ENCODE measurements around the gene WDR4.
"Not testable (repeated sequence)": the region's sequence is repeated elsewhere in the genome, so short reads cannot be mapped to it uniquely, and the experiment has no call there.

Gene WDR4, protein sequence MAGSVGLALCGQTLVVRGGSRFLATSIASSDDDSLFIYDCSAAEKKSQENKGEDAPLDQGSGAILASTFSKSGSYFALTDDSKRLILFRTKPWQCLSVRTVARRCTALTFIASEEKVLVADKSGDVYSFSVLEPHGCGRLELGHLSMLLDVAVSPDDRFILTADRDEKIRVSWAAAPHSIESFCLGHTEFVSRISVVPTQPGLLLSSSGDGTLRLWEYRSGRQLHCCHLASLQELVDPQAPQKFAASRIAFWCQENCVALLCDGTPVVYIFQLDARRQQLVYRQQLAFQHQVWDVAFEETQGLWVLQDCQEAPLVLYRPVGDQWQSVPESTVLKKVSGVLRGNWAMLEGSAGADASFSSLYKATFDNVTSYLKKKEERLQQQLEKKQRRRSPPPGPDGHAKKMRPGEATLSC

DNA sequence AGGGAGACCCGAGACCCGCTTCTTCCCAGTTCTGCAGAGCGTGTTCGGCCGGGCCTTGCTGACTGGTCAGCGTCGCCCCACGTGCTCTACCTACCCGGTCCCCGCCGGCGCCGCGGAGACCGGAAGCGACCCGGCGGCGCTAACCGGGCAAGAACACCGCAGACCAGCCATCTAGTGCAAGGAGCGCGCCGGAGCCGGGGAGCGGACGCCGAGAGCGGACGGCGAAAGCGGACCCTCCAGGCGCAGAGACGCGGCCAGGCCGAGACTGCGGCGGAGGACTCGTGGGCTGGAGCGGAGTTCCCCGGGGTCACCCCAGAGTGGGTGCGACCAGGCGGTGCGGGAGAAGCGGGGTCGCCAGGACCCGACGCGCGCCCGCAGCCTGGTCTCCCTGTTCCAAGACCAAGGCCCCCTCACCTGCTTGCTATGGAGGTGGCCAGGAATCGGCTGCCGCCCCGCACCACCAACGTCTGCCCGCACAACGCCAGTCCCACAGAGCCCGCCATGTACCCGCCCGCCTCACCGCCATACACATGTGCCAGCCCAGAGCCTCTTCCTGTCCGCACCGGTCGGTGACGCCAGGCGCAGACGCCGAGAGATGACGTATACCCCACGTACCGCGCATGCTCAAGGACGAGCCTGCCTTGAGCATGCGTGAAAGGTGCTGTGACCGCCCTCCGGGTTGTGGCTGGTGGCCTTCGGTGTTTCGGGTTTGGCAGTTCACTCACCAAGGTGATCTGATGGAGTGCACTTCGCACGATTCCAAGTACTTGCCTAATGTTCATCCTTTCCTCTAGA is at the start of gene WDR4:
Gene WDR4, minus strand, starts transcription at position 547 of the 795 bp plus-strand sequence. Its CDS starts 44 bp downstream, at position 503.
- in situ Hi-C loops (cut with MboI; ENCODE audit: low sequenced_read_pairs) = no loop called here

DNA sequence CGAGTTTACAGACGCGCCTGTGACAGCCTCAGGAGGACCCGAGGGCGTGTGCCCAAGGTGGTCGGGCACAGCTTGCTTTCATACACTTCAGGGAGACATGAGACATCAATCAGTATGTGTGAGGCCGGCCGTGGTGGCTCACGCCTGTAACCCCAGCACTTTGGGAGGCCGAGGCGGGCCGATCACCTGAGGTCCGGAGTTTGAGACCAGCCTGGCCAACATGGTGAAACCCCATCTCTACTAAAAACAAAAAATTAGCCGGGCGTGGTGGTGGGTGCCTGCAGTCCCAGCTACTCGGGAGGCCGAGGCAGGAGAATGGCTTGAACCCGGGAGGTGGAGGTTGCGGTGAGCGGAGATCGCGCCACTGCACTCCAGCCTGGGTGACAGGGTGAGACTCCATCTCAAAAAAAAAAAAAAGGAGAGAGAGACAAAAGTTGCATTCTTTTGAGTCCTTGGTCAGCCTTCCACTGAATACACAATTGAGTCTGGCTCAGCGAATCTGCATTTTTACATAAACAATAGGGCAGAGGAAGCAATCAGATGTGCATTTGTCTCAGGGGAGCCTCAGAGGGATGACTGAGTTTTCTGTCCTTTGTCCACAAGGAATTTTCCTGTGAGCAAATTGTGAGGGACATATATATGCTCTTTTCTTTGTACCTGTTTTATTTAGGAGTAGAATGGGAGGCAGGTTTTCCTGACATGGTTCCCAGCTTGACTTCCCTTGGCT is 48.3 kb upstream of the WDR4 start:
- in situ Hi-C loops (cut with MboI; ENCODE audit: low sequenced_read_pairs) = not testable (repeated sequence)

DNA sequence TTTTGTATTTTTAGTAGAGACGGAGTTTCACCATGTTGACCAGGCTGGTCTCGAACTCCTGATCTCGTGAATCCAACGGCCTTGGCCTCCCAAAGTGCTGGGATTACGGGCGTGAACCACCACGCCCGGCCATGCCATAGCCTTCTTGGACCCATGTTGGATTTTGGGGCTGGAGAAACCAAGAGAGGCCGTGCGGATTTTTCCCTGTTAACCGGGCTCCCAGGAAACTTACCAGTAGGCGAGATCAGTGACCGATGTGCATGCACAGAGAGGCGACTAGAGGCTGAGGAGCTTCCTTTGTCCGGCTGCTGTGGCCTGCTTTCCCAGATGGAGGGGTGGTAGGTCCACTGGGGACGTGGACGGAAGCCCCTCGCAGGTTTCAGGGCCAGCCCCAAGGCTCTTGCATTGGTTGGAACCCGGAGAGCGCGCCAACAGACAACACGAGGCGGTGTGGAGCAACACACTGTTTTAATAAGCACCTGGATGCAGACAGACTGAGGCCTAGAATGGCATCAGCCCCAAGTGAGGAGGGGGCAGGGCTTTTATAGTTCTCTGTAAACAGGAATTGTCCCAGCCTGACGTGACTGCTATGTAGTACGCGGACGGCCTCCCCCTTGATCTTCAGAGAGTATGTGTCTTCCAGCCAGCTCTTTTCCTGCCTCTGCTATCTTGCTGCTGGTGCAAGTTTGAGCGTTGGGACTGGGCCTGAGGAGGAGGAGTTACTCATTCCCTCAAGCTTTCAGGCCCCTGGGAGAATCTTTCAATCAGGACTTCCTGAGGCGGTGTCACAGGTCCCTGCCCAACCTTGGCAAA is 46.0 kb upstream of the WDR4 start, which contains the start of gene ERVH48-1:
Gene ERVH48-1, minus strand, starts transcription at position 517 of the 813 bp plus-strand sequence. CDS start 6,624 bp downstream, outside the sequence.
- in situ Hi-C loops (cut with MboI; ENCODE audit: low sequenced_read_pairs) = no loop called here

DNA sequence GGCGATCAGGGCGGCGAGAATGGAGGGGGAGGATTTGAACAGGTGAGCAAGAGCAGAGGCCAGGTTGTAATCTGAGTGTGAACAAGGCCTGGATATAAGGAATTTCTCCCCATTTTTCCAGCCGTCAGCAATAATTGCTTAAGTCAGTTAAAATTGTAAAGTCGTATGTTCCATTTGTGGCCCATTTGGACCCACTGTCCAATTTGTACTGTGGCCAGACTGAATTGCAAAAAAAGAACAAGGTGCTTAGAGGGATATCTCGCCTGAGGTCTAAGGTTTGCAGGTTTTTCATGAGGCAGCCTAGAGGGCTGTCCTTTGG is 45.1 kb upstream of the WDR4 start:
- in situ Hi-C loops (cut with MboI; ENCODE audit: low sequenced_read_pairs) = no loop called here

GRCh38 chr21:42923553-42924432 is 44.5 kb upstream of the WDR4 start:
- in situ Hi-C loops (cut with MboI; ENCODE audit: low sequenced_read_pairs) = no loop called here

- in situ Hi-C loops (cut with MboI; ENCODE audit: low sequenced_read_pairs) = no loop called here
Observed at GRCh38 chr21:42922918-42923317, 43.6 kb upstream of the WDR4 start.

- in situ Hi-C loops (cut with MboI; ENCODE audit: low sequenced_read_pairs) = no loop called here
Observed at GRCh38 chr21:42921927-42922326, 42.6 kb upstream of the WDR4 start.

DNA sequence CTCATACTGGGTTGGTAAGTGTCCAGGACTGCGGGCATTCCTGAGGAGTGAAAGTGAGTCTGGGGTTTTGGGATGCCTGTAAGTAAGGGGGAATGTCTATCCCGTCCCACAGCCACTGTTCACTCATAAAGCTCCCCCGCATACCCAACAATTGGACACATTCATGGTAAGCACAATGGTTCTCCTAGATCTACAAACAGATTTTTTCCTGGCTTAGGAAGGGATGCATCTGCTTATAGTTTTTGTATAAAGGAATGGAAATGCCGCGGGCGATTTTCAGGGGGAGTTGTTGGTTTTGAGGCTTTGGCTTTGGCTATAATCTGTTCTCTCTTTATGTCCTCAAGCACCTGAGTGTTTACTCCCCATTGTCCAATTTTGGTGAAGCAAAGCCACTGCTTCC is 39.0 kb upstream of the WDR4 start:
- in situ Hi-C loops (cut with MboI; ENCODE audit: low sequenced_read_pairs) = no loop called here

DNA sequence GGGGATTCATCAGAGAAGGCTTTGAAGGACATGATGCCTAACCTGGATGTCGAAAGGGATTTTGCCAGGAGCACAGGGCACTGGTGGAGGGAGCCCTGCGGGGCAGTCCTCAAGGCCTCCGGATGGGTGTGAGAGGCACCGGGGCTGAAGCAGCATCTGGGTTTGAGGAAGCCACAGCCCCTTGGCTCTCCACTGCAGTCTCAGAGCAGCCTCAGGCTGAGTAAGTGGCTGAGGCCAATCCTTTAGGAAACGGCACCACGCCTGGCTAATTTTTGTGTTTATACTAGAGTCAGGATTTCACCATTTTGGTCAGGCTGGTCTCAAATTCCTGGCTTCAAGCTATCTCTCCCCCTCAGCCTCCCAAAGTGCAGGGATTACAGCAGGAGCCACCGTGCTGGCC is 34.1 kb upstream of the WDR4 start:
- in situ Hi-C loops (cut with MboI; ENCODE audit: low sequenced_read_pairs) = no loop called here

- in situ Hi-C loops (cut with MboI; ENCODE audit: low sequenced_read_pairs) = not testable (repeated sequence)
Observed at GRCh38 chr21:42911920-42912319, 32.6 kb upstream of the WDR4 start.

GRCh38 chr21:42908484-42908883 is 29.1 kb upstream of the WDR4 start:
- in situ Hi-C loops (cut with MboI; ENCODE audit: low sequenced_read_pairs) = not testable (repeated sequence)

GRCh38 chr21:42906233-42906632 is 26.9 kb upstream of the WDR4 start:
- in situ Hi-C loops (cut with MboI; ENCODE audit: low sequenced_read_pairs) = no loop called here

GRCh38 chr21:42905195-42905594 is 25.9 kb upstream of the WDR4 start:
- in situ Hi-C loops (cut with MboI; ENCODE audit: low sequenced_read_pairs) = no loop called here

DNA sequence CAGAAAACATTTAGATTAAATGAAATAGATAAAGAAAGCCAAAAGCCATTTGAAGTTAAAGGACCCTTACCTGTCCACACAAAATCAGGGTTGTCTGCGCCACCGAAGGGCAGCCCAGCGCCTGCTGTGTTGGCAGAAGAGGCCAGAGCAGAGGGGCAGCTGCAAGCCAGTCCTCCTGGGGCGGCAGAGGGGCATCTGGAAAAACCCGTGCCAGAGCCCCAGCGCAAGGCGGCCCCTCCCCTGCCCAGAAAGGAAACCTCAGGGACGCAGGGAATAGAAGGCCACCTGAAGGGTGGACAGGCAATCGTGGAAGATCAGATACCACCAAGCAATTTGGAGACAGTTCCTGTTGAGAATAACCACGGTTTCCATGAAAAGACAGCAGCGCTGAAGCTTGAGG is 24.5 kb upstream of the WDR4 start:
- in situ Hi-C loops (cut with MboI; ENCODE audit: low sequenced_read_pairs) = no loop called here

DNA sequence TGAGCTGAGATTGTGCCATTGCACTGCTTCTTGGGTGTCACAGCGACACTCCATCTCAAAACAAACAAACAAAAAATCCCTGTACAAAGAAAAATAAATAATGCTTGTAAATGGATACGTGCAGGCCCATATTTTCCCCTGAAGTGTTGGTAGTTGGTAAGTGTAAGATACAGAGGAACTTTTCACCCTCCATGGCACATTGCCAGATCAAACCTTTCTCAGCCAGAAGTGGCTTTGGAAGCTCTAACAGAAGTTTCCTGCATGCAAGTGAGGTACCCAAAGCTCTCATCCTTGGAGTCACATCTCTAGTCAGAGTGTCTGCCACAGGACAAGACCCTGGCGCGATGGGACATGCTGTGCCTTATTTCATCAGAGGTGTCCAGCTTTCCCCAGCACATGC is 21.1 kb upstream of the WDR4 start:
- in situ Hi-C loops (cut with MboI; ENCODE audit: low sequenced_read_pairs) = no loop called here

DNA sequence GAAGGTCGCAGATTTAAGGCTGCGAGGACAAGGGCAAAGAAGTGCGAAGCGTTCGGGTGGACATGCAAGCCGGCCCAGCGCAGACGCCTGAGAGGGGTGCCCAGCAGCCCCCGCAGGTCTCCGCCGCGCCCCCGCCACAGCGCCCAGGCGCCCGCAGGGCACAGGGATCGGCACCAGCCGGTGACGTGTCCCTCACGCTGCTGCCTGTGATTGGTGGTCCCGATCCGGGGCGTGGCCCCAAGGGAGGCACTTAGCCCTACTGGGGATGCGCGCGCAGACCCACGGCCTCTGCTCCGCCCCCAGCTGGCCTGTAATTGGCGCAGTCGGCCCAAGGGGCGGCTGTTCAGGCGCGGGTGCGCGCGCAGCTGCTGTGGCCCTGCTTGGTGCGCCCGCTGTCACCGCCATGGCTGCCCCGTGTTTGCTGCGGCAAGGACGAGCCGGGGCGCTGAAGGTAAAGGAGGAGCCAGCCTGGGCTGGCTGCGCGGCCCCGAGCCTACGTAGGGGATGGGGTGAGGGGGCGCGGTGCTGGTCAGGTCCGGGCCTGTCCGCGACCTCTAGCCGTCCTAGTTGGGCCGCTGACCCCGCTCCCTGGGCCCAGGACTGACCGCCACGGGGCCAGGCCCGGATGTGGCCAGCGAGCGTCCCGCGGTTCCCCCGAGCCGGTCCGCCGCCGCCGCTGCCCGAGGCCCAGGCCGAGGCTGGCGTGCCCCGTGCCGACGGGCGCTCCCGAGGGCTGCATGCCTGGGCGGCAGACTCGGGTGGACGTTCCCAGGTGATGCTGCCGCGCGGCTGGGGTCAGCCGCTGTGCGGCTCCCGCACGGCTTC is 13.8 kb upstream of the WDR4 start, which contains the start of gene NDUFV3:
Gene NDUFV3, plus strand, starts transcription at position 379 of the 825 bp plus-strand sequence. Its CDS starts 25 bp downstream, at position 404.
- in situ Hi-C loops (cut with MboI; ENCODE audit: low sequenced_read_pairs) = no loop called here

GRCh38 chr21:42892582-42892930 is 13.2 kb upstream of the WDR4 start:
- in situ Hi-C loops (cut with MboI; ENCODE audit: low sequenced_read_pairs) = no loop called here

DNA sequence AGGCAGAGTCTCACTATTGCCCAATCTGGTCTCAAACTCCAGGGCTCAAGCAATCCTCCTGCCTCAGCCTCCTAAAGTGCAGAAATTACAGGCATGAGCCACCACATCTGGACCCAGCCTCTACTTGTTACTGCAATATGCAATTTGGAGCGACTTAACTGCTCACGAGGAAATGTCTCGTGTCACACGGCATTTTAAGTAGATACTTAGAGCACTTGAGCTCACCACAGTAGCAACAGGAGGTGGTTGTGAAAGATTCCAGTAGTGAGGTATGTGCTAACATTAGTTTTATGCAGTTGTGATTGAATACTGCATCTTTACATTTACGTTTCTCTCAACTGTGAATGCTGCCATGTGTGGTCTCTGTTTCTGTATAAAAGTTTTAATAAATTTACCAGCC is 8.0 kb upstream of the WDR4 start:
- in situ Hi-C loops (cut with MboI; ENCODE audit: low sequenced_read_pairs) = no loop called here

GRCh38 chr21:42883921-42884320 is 4.6 kb upstream of the WDR4 start:
- in situ Hi-C loops (cut with MboI; ENCODE audit: low sequenced_read_pairs) = no loop called here

Measured in HL-60/S4 treated with phorbol 12-myristate 13-acetate at 8.2 ng/mL for 4 days and 3 days (cell line).